22Rv1 (cell line): Measurements from ENCODE around the gene PRRX1.

Experiments
- CTCF ChIP-seq: fragments of 450-650 bp; IDR thresholded peaks from 2 replicates; pipeline ENCODE4 v1.5.1; 2017; ENCODE audit warnings: mild to moderate bottlenecking
- ZFX ChIP-seq: fragments of 450-650 bp; IDR thresholded peaks from 2 replicates; pipeline ENCODE4 v1.6.1; 2017; ENCODE audit warnings: antibody characterized with exemption, borderline replicate concordance

GRCh38 chr1:170758992-170759391 lies 95.1 kb downstream of the PRRX1 start:
- TF ChIP-seq CTCF (no peak), ZFX (no peak)
